Colonic mucosa (tissue), 4 donors: ENCODE results near the gene MIAT. TPM values are rescaled to one million over a fixed set of nuclear protein-coding genes. Genes with fewer than 3 reads are reported as not detected.

Experiments used
- DNase-seq: peaks from one replicate; pipeline ENCODE4 v3.0.0-alpha.2; 2020
- H3K27ac ChIP-seq: fragments of 200-600 bp; one replicate; pipeline ENCODE4 v1.8.0; 2021
- H3K27me3 ChIP-seq: fragments of 200-600 bp; one replicate; pipeline ENCODE4 v1.8.0; 2021
- H3K36me3 ChIP-seq: fragments of 200-600 bp; one replicate; pipeline ENCODE4 v1.8.0; 2021
- H3K4me1 ChIP-seq: fragments of 200-600 bp; one replicate; pipeline ENCODE4 v1.8.0; 2021; ENCODE audit warnings: mild to moderate bottlenecking
- H3K4me3 ChIP-seq: fragments of 200-600 bp; one replicate; pipeline ENCODE4 v1.8.0; 2021
- H3K9ac ChIP-seq, 2 donors: one replicate each; pipeline ENCODE4 v1.7.0; 2013; ENCODE audit warnings: control low read depth in 2 of 2, low read depth in 2 of 2, low read length in 2 of 2
- H3K9me3 ChIP-seq: fragments of 200-600 bp; one replicate; pipeline ENCODE4 v1.8.0; 2021
- intact Hi-C: fragments of 100-400 bp; cut with DNase I; formaldehyde crosslinking; loops from one replicate; pipeline ENCODE4 v1.14.1; 2022
- total RNA-seq, 2 donors: library from RNA; stranded (reverse); fragmentation: NEBNext Ultra II Directional in 1 of 2; extraction: Animal tissue kit (Norgen Biotek cat#: 25700) in 1 of 2; gene quantifications; one replicate each; pipeline ENCODE4 v1.2.1, GENCODE V29; 2021
- TF ChIP-seq, protein P1 (sequence below): fragments of 200-600 bp; IDR thresholded peaks from one replicate; pipeline ENCODE4 v1.8.0; 2022; ENCODE audit warnings: antibody characterized with exemption, mild to moderate bottlenecking
- donor health status: healthy.
- donor health status: DM: no; HTN: no; CAD: no.
- donor health status: DM: no; HTN: no; CAD: no.

The MIAT gene
- total RNA-seq, 2 donors from 2014 or later: 1.5 to 1.8 TPM

DNA sequence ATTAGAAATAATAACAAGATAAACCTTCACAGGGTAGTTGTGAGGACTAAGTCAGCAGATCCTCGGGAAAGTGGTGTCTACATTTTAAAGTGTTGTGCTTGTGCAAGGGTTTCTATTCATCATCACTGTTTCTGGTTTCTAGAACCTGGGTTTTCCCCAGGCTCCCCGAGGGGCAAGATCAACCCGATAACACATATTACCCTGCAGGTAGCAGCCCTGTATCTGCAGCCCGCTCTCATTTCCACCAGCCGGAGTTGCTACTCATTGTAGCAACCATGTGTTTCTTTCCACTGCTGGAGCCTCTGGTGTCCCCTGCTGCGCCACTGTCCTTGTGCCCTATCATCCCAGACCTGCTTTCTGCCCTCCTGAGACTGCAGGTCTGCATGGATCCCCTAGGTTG, 67.0 kb downstream of the MIAT start:
- Histone ChIP-seq H3K27ac (no peak overlapping the region), H3K4me3 (no peak overlapping the region), H3K9ac (no peak overlapping the region), H3K36me3 (no peaks in the 10 kb centered on the region), H3K4me1 (no peaks in the 10 kb centered on the region), H3K27me3 (no peaks in the 10 kb centered on the region), H3K9me3 (no peaks in the 10 kb centered on the region)
- TF ChIP-seq, protein P1, sequence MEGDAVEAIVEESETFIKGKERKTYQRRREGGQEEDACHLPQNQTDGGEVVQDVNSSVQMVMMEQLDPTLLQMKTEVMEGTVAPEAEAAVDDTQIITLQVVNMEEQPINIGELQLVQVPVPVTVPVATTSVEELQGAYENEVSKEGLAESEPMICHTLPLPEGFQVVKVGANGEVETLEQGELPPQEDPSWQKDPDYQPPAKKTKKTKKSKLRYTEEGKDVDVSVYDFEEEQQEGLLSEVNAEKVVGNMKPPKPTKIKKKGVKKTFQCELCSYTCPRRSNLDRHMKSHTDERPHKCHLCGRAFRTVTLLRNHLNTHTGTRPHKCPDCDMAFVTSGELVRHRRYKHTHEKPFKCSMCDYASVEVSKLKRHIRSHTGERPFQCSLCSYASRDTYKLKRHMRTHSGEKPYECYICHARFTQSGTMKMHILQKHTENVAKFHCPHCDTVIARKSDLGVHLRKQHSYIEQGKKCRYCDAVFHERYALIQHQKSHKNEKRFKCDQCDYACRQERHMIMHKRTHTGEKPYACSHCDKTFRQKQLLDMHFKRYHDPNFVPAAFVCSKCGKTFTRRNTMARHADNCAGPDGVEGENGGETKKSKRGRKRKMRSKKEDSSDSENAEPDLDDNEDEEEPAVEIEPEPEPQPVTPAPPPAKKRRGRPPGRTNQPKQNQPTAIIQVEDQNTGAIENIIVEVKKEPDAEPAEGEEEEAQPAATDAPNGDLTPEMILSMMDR: no peak
- intact Hi-C loops: no loop called here
- no peak for DNase-seq

DNA sequence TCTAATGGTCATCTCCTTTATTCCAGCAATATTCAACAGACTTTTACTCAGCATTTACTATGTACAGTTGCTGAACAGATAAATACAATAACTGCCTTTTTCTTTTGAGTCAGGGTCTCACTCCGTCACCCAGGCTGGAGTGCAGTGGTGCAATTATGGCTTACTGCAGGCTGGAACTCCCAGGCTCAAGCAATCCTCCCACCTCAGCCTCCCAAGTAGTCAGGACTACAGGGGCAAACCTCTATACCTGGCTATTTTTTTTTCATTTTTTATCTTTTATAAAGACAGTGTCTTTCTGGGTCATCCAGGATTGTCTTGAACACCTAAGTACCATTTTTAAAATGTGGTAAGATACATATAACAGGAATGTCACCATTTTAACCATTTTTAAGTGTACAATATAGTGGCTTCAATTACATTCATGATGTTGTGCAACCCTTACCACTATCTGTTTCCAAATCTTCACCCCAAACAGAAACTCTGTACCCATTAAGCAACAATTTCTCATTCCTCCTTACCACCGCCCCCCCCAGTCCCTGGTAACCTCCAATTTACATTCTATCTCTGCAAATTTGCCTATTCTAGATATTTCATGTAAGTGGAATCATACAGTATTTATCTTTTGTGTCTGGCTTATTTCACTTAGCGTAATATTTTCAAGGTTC, 67.8 kb downstream of the MIAT start:
- Histone ChIP-seq H3K27ac (no peak overlapping the region), H3K36me3 (no peaks in the 10 kb centered on the region), H3K27me3 (no peaks in the 10 kb centered on the region), H3K4me3 (no peak overlapping the region), H3K9ac (no peak overlapping the region), H3K4me1 (no peaks in the 10 kb centered on the region), H3K9me3 (no peaks in the 10 kb centered on the region)
- TF ChIP-seq, protein P1: no peak
- no peak for DNase-seq
- intact Hi-C loops: no loop called here

Other genes with a start within 250 kb of the MIAT start
- gene ASPHD2, start 228.3 kb upstream of the MIAT start, total RNA-seq: 1 to 10 TPM; 3.8 to 4.3 TPM
- gene HPS4, start 173.8 kb upstream of the MIAT start, total RNA-seq: 10 to 100 TPM; 23.8 to 26.3 TPM
- gene SRRD, start 173.7 kb upstream of the MIAT start, total RNA-seq: 10 to 100 TPM; 11.8 to 16.4 TPM
- 10 to 100 TPM; 31.8 to 36.4 TPM for gene TFIP11, start 145.1 kb upstream of the MIAT start, total RNA-seq
- gene TPST2, start 67.5 kb upstream of the MIAT start, total RNA-seq: 10 to 100 TPM; 13.3 to 19.9 TPM
- gene CRYBB1, start 39.6 kb upstream of the MIAT start, total RNA-seq: under 1 TPM in 1 of 2 donors, not detected in 1; 0.32 TPM
- under 1 TPM in 1 of 2 donors, not detected in 1; 0.47 TPM for gene CRYBA4, start 35.6 kb upstream of the MIAT start, total RNA-seq